Measurements from ENCODE around the gene HPSE. TPM values are rescaled to one million over a fixed set of nuclear protein-coding genes. Genes with fewer than 3 reads are reported as not detected.

Gene HPSE
- total RNA-seq, 2 donors from 2014 or later: 1.4 to 6.1 TPM

- no peaks in the 10 kb centered on the region for H3K27me3 ChIP-seq (replicated peaks; ENCODE audit: insufficient read depth)
- DNase-seq (ENCODE audit: low spot score): no peak
- no peak for ATAC-seq (ENCODE audit: insufficient number of reproducible peaks, low FRiP score, low read depth)
Measured at GRCh38 chr4:83263106-83263505, 71.5 kb downstream of the HPSE start.

GRCh38 chr4:83262682-83263081, 72.0 kb downstream of the HPSE start:
- Histone ChIP-seq H3K27ac (no peak overlapping the region), H3K4me1 (ENCODE audit: control insufficient read depth in 1 of 2, low read depth in 2 of 2) (peaks cover 0 to 7% of the 10 kb centered on the region in 2 donors), H3K9me3 (no peaks in the 10 kb centered on the region), H3K4me3 (no peak overlapping the region), H3K36me3 (no peaks in the 10 kb centered on the region), H3K27me3 (replicated peaks; ENCODE audit: insufficient read depth) (no peaks in the 10 kb centered on the region)
- DNase-seq (ENCODE audit: low spot score): no peak
- ATAC-seq (ENCODE audit: insufficient number of reproducible peaks, low FRiP score, low read depth): no peak
- TF ChIP-seq CTCF (IDR thresholded peaks at IDR 0.05): no peak

More at GRCh38 chr4:83263106-83263505, 71.5 kb downstream of the HPSE start:
- H3K36me3 ChIP-seq: no peaks in the 10 kb centered on the region
- H3K4me1 ChIP-seq (ENCODE audit: control insufficient read depth in 1 of 2, low read depth in 2 of 2): peaks cover 0 to 7% of the 10 kb centered on the region in 2 donors
- no peaks in the 10 kb centered on the region for H3K9me3 ChIP-seq
- no peak overlapping the region for H3K27ac ChIP-seq
- no peak overlapping the region for H3K4me3 ChIP-seq
- TF ChIP-seq CTCF (IDR thresholded peaks at IDR 0.05): no peak

- H3K4me3 ChIP-seq: no peak overlapping the region
- H3K27ac ChIP-seq: no peak overlapping the region
- DNase-seq (ENCODE audit: low spot score) (no peak), ATAC-seq (ENCODE audit: insufficient number of reproducible peaks, low FRiP score, low read depth) (no peak)
- no peaks in the 10 kb centered on the region for H3K36me3 ChIP-seq
- H3K4me1 ChIP-seq (ENCODE audit: control insufficient read depth in 1 of 2, low read depth in 2 of 2): peaks cover 3 to 6% of the 10 kb centered on the region in 2 donors
- no peaks in the 10 kb centered on the region for H3K9me3 ChIP-seq
- no peak for TF ChIP-seq CTCF (IDR thresholded peaks at IDR 0.05)
- H3K27me3 ChIP-seq (replicated peaks; ENCODE audit: insufficient read depth): no peaks in the 10 kb centered on the region
Measured at GRCh38 chr4:83261307-83261706, 73.3 kb downstream of the HPSE start.

GRCh38 chr4:83259586-83259985, 75.1 kb downstream of the HPSE start:
- Histone ChIP-seq H3K4me3 (no peak overlapping the region), H3K4me1 (ENCODE audit: control insufficient read depth in 1 of 2, low read depth in 2 of 2) (peaks cover 3 to 6% of the 10 kb centered on the region in 2 donors)

GRCh38 chr4:83258461-83258860, 76.2 kb downstream of the HPSE start:
- Histone ChIP-seq H3K4me1 (ENCODE audit: control insufficient read depth in 1 of 2, low read depth in 2 of 2) (peaks cover 3 to 6% of the 10 kb centered on the region in 2 donors), H3K27me3 (replicated peaks; ENCODE audit: insufficient read depth) (no peaks in the 10 kb centered on the region), H3K9me3 (no peaks in the 10 kb centered on the region), H3K27ac (peak overlapping the region in 1 of 2 donors; percentile 9), H3K36me3 (no peaks in the 10 kb centered on the region), H3K4me3 (no peak overlapping the region)
- ATAC-seq (ENCODE audit: insufficient number of reproducible peaks, low FRiP score, low read depth) (no peak), DNase-seq (ENCODE audit: low spot score) (no peak)
- no peak for TF ChIP-seq CTCF (IDR thresholded peaks at IDR 0.05)

More at GRCh38 chr4:83259586-83259985, 75.1 kb downstream of the HPSE start:
- no peak for TF ChIP-seq CTCF (IDR thresholded peaks at IDR 0.05)
- DNase-seq (ENCODE audit: low spot score) (no peak), ATAC-seq (ENCODE audit: insufficient number of reproducible peaks, low FRiP score, low read depth) (no peak)
- Histone ChIP-seq H3K27ac (no peak overlapping the region), H3K9me3 (no peaks in the 10 kb centered on the region), H3K36me3 (no peaks in the 10 kb centered on the region), H3K27me3 (replicated peaks; ENCODE audit: insufficient read depth) (no peaks in the 10 kb centered on the region)

Data from thoracic aorta (tissue), 2 donors.